Measurements from ENCODE around the gene ADGRB2.
A peak's percentile ranks its signal among the peaks of the same experiment; 100 is the strongest.

The ADGRB2 gene

GRCh38 chr1:31704271-31705079, 59.7 kb downstream of the ADGRB2 start:
- peak overlapping the region; percentile 62 for H3K4me3 ChIP-seq (replicated peaks; ENCODE audit: low read depth, low read length)
- DNase-seq (ENCODE audit: low read depth) = peak; percentile 53

GRCh38 chr1:31703431-31704270, 60.5 kb downstream of the ADGRB2 start, which contains the start of gene COL16A1:
COL16A1 (minus strand) TSS chr1:31704017; CDS start chr1:31702193, 1,824 bp downstream.
- TF ChIP-seq CTCF (IDR thresholded peaks at IDR 0.05; ENCODE audit: low read length, missing control alignments) = no peak
- peak within 1 kb of the TSS; percentile 62 for H3K4me3 ChIP-seq (replicated peaks; ENCODE audit: low read depth, low read length)
- DNase-seq (ENCODE audit: low read depth) = peak; percentile 39

More at GRCh38 chr1:31704271-31705079, 59.7 kb downstream of the ADGRB2 start:
- no peak for TF ChIP-seq CTCF (IDR thresholded peaks at IDR 0.05; ENCODE audit: low read length, missing control alignments)

GRCh38 chr1:31702836-31703404, 61.2 kb downstream of the ADGRB2 start:
- peak overlapping the region; percentile 62 for H3K4me3 ChIP-seq (replicated peaks; ENCODE audit: low read depth, low read length)
- no peak for TF ChIP-seq CTCF (IDR thresholded peaks at IDR 0.05; ENCODE audit: low read length, missing control alignments)
- no peak for DNase-seq (ENCODE audit: low read depth)

GRCh38 chr1:31701091-31701736, 62.9 kb downstream of the ADGRB2 start:
- no peak overlapping the region for H3K4me3 ChIP-seq (replicated peaks; ENCODE audit: low read depth, low read length)
- peak; percentile 99 for DNase-seq (ENCODE audit: low read depth)
- no peak for TF ChIP-seq CTCF (IDR thresholded peaks at IDR 0.05; ENCODE audit: low read length, missing control alignments)

GRCh38 chr1:31700468-31701090, 63.6 kb downstream of the ADGRB2 start:
- H3K4me3 ChIP-seq (replicated peaks; ENCODE audit: low read depth, low read length) = no peak overlapping the region
- TF ChIP-seq CTCF (IDR thresholded peaks at IDR 0.05; ENCODE audit: low read length, missing control alignments) = no peak
- DNase-seq (ENCODE audit: low read depth) = no peak

GRCh38 chr1:31699341-31699891, 64.7 kb downstream of the ADGRB2 start:
- TF ChIP-seq CTCF (IDR thresholded peaks at IDR 0.05; ENCODE audit: low read length, missing control alignments) = no peak
- H3K4me3 ChIP-seq (replicated peaks; ENCODE audit: low read depth, low read length) = no peak overlapping the region
- no peak for DNase-seq (ENCODE audit: low read depth)

Measured in fibroblast of pulmonary artery (primary cell).